WTC11 (cell line): Measurements from ENCODE around the gene RIF1. TPM values are rescaled to one million over a fixed set of nuclear protein-coding genes. Genes with fewer than 3 reads are reported as not detected.

ENCODE experiments used
- ATAC-seq: fragments of 200-7000 bp; cut with Tn5 transposase; 2 replicates; pipeline ENCODE4 v1.10.0; 2021; ENCODE audit warnings: mild to moderate bottlenecking, moderate library complexity
- CTCF ChIA-PET: fragments of 300-600 bp; sonication (Branson Sonifier 250); formaldehyde crosslinking; loops from one replicate; lab custom pipeline; 2021; ENCODE audit warnings: antibody characterized with exemption; lab: Charles Lee
- POLR2A ChIA-PET: fragments of 350-600 bp; sonication (Branson Sonifier 250); formaldehyde crosslinking; loops from one replicate; lab custom pipeline; 2021; ENCODE audit warnings: antibody characterized with exemption; lab: Charles Lee
- DNase-seq: peaks from one replicate; pipeline ENCODE4 v3.0.0; 2021; ENCODE audit warnings: low spot score
- H3K27ac Mint-ChIP-seq: 2 replicates; pipeline ENCODE4 v1.8.0; 2021; ENCODE audit warnings: mixed read lengths
- H3K27me3 Mint-ChIP-seq: 2 replicates; pipeline ENCODE4 v1.8.0; 2021; ENCODE audit warnings: low read depth, mild to moderate bottlenecking, moderate library complexity, mixed read lengths
- H3K36me3 Mint-ChIP-seq: 2 replicates; pipeline ENCODE4 v1.8.0; 2021; ENCODE audit warnings: mixed read lengths
- H3K4me1 Mint-ChIP-seq: 2 replicates; pipeline ENCODE4 v1.8.0; 2022; ENCODE audit warnings: mixed read lengths
- H3K4me3 Mint-ChIP-seq: 2 replicates; pipeline ENCODE4 v1.8.0; 2021; ENCODE audit warnings: mild to moderate bottlenecking, moderate library complexity, mixed read lengths
- H3K9me3 Mint-ChIP-seq: 2 replicates; pipeline ENCODE4 v1.8.0; 2021; ENCODE audit warnings: mixed read lengths
- EMX1 ChIP-seq: fragments of 250-450 bp; sonication (Bioruptor Pico); IDR thresholded peaks from 2 replicates; pipeline ENCODE4 v1.8.0; 2021; ENCODE audit warnings: mild to moderate bottlenecking
- GABPB1 ChIP-seq: sonication (generic); formaldehyde crosslinking; IDR thresholded peaks from 2 replicates; pipeline ENCODE4 v1.8.1; 2023; ENCODE audit warnings: mild to moderate bottlenecking, missing genetic modification reagents
- MYBL2 ChIP-seq: sonication (generic); formaldehyde crosslinking; IDR thresholded peaks from 2 replicates; pipeline ENCODE4 v1.8.1; 2023; ENCODE audit warnings: mild to moderate bottlenecking, moderate library complexity, missing genetic modification reagents
- NFATC4 ChIP-seq: fragments of 250-450 bp; sonication (Bioruptor Pico); IDR thresholded peaks from 2 replicates; pipeline ENCODE4 v1.9.0; 2021; ENCODE audit warnings: mild to moderate bottlenecking
- NR2C2 ChIP-seq: sonication (generic); formaldehyde crosslinking; IDR thresholded peaks from 2 replicates; pipeline ENCODE4 v1.8.0; 2022; ENCODE audit warnings: mild to moderate bottlenecking, missing genetic modification reagents
- RELA ChIP-seq: sonication (generic); formaldehyde crosslinking; IDR thresholded peaks from 2 replicates; pipeline ENCODE4 v1.8.1; 2022; ENCODE audit warnings: missing genetic modification reagents, mild to moderate bottlenecking, borderline replicate concordance
- TP53 ChIP-seq: sonication (generic); formaldehyde crosslinking; IDR thresholded peaks from 2 replicates; pipeline ENCODE4 v1.8.1; 2023; ENCODE audit warnings: mild to moderate bottlenecking, missing genetic modification reagents
- ZBTB21 ChIP-seq: sonication (generic); formaldehyde crosslinking; IDR thresholded peaks from 2 replicates; pipeline ENCODE4 v1.8.1; 2023; ENCODE audit warnings: mild to moderate bottlenecking, missing genetic modification reagents, borderline replicate concordance
- ZNF232 ChIP-seq: sonication (generic); formaldehyde crosslinking; IDR thresholded peaks from 2 replicates; pipeline ENCODE4 v1.8.0; 2022; ENCODE audit warnings: mild to moderate bottlenecking, missing genetic modification reagents
- ZNF396 ChIP-seq: fragments of 250-450 bp; sonication (Bioruptor Pico); IDR thresholded peaks from 2 replicates; pipeline ENCODE4 v1.8.0; 2021; ENCODE audit warnings: mild to moderate bottlenecking, moderate library complexity, borderline replicate concordance
- ZNF671 ChIP-seq: fragments of 250-450 bp; sonication (Bioruptor Pico); IDR thresholded peaks from 2 replicates; pipeline ENCODE4 v1.8.0; 2021; ENCODE audit warnings: mild to moderate bottlenecking
- total RNA-seq: library from RNA; stranded (reverse); gene quantifications from 3 replicates; pipeline ENCODE4 v1.2.3, GENCODE V29; 2021
- TF ChIP-seq, protein P1 (sequence below): sonication (generic); formaldehyde crosslinking; IDR thresholded peaks from 2 replicates; pipeline ENCODE4 v1.8.0; 2023; ENCODE audit warnings: mild to moderate bottlenecking, missing genetic modification reagents
- TF ChIP-seq, protein P2 (sequence below): sonication (generic); formaldehyde crosslinking; IDR thresholded peaks from 2 replicates; pipeline ENCODE4 v1.8.0; 2022; ENCODE audit warnings: mild to moderate bottlenecking, missing genetic modification reagents
- TF ChIP-seq, protein P3 (sequence below): fragments of 250-450 bp; sonication (Bioruptor Pico); IDR thresholded peaks from 2 replicates; pipeline ENCODE4 v1.9.0; 2021; ENCODE audit warnings: moderate library complexity, mild to moderate bottlenecking, inconsistent platforms, borderline replicate concordance
- TF ChIP-seq, protein P4 (sequence below): sonication (generic); formaldehyde crosslinking; IDR thresholded peaks from 2 replicates; pipeline ENCODE4 v1.8.1; 2023; ENCODE audit warnings: mild to moderate bottlenecking, missing genetic modification reagents, moderate library complexity
- TF ChIP-seq, protein P5 (sequence below): sonication (generic); formaldehyde crosslinking; IDR thresholded peaks from 2 replicates; pipeline ENCODE4 v1.8.1; 2022; ENCODE audit warnings: mild to moderate bottlenecking, moderate library complexity, missing genetic modification reagents
- TF ChIP-seq, protein P6 (sequence below): fragments of 250-450 bp; sonication (Bioruptor Pico); IDR thresholded peaks from 2 replicates; pipeline ENCODE4 v1.9.0; 2021; ENCODE audit warnings: mild to moderate bottlenecking, borderline replicate concordance
- TF ChIP-seq, protein P7 (sequence below): sonication (generic); formaldehyde crosslinking; conservative IDR thresholded peaks from 2 replicates; pipeline ENCODE4 v1.8.1; 2023; ENCODE audit warnings: mild to moderate bottlenecking, low read depth, missing genetic modification reagents, moderate library complexity

The RIF1 gene
- total RNA-seq, 1 experiment from 2014 or later = 96.9 TPM

DNA sequence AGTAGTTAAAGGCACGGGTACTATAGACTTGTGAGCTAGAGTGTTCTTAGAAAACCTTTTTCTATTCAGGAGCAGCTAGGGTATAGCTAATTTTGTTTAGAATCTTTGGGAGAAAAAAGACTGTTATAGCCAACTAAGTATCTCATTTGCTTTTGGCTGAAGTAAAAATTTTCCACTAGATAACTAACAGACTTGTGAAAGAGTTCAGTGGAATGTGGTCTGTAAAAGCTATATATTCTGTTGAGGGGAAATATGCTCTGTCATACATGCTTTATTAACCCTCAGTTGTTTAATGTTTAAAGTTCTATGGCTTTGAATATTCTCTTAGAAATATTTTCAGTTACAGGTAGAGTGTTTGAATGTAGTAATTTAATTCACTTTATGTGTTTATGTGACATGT, 49.7 kb downstream of the RIF1 start:
- no peak overlapping the region for H3K4me3 Mint-ChIP-seq
- DNase-seq (no peak), ATAC-seq (no peak)
- ChIA-PET CTCF (no interaction called here), POLR2A (no interaction called here)
- H3K27ac Mint-ChIP-seq = no peak overlapping the region
- peaks cover 15% of the 10 kb centered on the region for H3K4me1 Mint-ChIP-seq
- peaks cover 80% of the 10 kb centered on the region for H3K36me3 Mint-ChIP-seq
- H3K27me3 Mint-ChIP-seq = no peaks in the 10 kb centered on the region
- no peaks in the 10 kb centered on the region for H3K9me3 Mint-ChIP-seq
- TF ChIP-seq, protein P1, sequence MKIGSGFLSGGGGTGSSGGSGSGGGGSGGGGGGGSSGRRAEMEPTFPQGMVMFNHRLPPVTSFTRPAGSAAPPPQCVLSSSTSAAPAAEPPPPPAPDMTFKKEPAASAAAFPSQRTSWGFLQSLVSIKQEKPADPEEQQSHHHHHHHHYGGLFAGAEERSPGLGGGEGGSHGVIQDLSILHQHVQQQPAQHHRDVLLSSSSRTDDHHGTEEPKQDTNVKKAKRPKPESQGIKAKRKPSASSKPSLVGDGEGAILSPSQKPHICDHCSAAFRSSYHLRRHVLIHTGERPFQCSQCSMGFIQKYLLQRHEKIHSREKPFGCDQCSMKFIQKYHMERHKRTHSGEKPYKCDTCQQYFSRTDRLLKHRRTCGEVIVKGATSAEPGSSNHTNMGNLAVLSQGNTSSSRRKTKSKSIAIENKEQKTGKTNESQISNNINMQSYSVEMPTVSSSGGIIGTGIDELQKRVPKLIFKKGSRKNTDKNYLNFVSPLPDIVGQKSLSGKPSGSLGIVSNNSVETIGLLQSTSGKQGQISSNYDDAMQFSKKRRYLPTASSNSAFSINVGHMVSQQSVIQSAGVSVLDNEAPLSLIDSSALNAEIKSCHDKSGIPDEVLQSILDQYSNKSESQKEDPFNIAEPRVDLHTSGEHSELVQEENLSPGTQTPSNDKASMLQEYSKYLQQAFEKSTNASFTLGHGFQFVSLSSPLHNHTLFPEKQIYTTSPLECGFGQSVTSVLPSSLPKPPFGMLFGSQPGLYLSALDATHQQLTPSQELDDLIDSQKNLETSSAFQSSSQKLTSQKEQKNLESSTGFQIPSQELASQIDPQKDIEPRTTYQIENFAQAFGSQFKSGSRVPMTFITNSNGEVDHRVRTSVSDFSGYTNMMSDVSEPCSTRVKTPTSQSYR (CRISPR knock-in tag) = no peak
- TF ChIP-seq ZBTB21 (CRISPR knock-in tag) (no peak), NFATC4 (no peak), ZNF396 (CRISPR knock-in tag) (no peak), NR2C2 (CRISPR knock-in tag) (no peak), TP53 (CRISPR knock-in tag) (no peak), GABPB1 (CRISPR knock-in tag) (no peak)
- TF ChIP-seq, protein P2, sequence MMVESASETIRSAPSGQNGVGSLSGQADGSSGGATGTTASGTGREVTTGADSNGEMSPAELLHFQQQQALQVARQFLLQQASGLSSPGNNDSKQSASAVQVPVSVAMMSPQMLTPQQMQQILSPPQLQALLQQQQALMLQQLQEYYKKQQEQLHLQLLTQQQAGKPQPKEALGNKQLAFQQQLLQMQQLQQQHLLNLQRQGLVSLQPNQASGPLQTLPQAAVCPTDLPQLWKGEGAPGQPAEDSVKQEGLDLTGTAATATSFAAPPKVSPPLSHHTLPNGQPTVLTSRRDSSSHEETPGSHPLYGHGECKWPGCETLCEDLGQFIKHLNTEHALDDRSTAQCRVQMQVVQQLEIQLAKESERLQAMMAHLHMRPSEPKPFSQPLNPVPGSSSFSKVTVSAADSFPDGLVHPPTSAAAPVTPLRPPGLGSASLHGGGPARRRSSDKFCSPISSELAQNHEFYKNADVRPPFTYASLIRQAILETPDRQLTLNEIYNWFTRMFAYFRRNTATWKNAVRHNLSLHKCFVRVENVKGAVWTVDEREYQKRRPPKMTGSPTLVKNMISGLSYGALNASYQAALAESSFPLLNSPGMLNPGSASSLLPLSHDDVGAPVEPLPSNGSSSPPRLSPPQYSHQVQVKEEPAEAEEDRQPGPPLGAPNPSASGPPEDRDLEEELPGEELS (CRISPR knock-in tag) = no peak

DNA sequence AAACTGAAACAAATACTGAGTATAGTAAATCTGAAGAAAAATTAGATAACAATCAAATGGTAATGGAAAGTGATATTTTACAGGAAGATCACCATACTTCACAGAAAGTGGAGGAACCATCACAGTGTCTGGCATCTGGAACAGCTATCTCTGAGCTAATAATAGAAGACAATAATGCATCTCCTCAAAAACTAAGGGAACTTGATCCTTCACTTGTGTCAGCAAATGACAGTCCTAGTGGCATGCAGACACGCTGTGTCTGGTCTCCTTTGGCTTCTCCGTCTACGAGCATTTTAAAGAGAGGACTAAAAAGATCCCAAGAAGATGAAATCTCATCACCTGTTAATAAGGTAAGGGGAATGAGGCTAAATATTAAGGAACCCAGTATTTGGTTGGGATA, 56.1 kb downstream of the RIF1 start:
- peaks cover 93% of the 10 kb centered on the region for H3K36me3 Mint-ChIP-seq
- peaks cover 15% of the 10 kb centered on the region for H3K4me1 Mint-ChIP-seq
- no peak for ATAC-seq
- TF ChIP-seq, protein P3, sequence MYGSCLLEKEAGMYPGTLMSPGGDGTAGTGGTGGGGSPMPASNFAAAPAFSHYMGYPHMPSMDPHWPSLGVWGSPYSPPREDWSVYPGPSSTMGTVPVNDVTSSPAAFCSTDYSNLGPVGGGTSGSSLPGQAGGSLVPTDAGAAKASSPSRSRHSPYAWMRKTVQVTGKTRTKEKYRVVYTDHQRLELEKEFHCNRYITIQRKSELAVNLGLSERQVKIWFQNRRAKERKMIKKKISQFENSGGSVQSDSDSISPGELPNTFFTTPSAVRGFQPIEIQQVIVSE (CRISPR knock-in tag) = no peak
- TF ChIP-seq, all 79 proteins: peak for 0
- ChIA-PET POLR2A (no interaction called here), CTCF (no interaction called here)
- H3K4me3 Mint-ChIP-seq = no peak overlapping the region
- H3K9me3 Mint-ChIP-seq = no peaks in the 10 kb centered on the region
- no peaks in the 10 kb centered on the region for H3K27me3 Mint-ChIP-seq
- DNase-seq = no peak
- H3K27ac Mint-ChIP-seq = peak overlapping the region; percentile 2; the same call in 1 of the 2 replicates

DNA sequence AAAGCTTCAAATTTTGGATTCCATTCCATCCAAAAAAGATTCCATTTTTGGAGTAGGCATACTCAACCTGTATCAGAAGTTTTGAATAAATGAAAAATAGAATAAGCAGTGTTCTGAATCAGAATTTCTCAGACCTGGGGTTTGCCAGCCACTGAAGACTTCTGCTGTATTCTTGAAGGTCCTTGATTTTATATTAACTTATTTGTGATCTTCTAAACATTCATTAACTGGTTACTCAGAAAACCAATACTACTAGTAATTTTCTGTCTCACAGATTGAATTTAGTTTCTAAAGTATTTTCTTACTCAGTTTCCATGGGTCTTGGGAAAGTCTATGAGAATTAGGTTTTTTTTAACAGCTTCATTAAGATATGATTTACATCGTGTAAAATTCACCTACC, 60.9 kb downstream of the RIF1 start:
- no peaks in the 10 kb centered on the region for H3K4me1 Mint-ChIP-seq
- no peaks in the 10 kb centered on the region for H3K27me3 Mint-ChIP-seq
- ChIA-PET POLR2A (no interaction called here), CTCF (no interaction called here)
- H3K36me3 Mint-ChIP-seq = peaks cover 88% of the 10 kb centered on the region
- no peaks in the 10 kb centered on the region for H3K9me3 Mint-ChIP-seq
- no peak overlapping the region for H3K4me3 Mint-ChIP-seq
- ATAC-seq (no peak), DNase-seq (no peak)
- no peak overlapping the region for H3K27ac Mint-ChIP-seq
- TF ChIP-seq, protein P4, sequence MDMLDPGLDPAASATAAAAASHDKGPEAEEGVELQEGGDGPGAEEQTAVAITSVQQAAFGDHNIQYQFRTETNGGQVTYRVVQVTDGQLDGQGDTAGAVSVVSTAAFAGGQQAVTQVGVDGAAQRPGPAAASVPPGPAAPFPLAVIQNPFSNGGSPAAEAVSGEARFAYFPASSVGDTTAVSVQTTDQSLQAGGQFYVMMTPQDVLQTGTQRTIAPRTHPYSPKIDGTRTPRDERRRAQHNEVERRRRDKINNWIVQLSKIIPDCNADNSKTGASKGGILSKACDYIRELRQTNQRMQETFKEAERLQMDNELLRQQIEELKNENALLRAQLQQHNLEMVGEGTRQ (CRISPR knock-in tag) = no peak
- TF ChIP-seq ZNF232 (no peak), ZNF671 (CRISPR knock-in tag) (no peak), MYBL2 (no peak), EMX1 (CRISPR knock-in tag) (no peak), RELA (CRISPR knock-in tag) (no peak)
- TF ChIP-seq, protein P5, sequence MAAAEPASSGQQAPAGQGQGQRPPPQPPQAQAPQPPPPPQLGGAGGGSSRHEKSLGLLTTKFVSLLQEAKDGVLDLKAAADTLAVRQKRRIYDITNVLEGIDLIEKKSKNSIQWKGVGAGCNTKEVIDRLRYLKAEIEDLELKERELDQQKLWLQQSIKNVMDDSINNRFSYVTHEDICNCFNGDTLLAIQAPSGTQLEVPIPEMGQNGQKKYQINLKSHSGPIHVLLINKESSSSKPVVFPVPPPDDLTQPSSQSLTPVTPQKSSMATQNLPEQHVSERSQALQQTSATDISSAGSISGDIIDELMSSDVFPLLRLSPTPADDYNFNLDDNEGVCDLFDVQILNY (CRISPR knock-in tag) = no peak
- TF ChIP-seq, protein P6, sequence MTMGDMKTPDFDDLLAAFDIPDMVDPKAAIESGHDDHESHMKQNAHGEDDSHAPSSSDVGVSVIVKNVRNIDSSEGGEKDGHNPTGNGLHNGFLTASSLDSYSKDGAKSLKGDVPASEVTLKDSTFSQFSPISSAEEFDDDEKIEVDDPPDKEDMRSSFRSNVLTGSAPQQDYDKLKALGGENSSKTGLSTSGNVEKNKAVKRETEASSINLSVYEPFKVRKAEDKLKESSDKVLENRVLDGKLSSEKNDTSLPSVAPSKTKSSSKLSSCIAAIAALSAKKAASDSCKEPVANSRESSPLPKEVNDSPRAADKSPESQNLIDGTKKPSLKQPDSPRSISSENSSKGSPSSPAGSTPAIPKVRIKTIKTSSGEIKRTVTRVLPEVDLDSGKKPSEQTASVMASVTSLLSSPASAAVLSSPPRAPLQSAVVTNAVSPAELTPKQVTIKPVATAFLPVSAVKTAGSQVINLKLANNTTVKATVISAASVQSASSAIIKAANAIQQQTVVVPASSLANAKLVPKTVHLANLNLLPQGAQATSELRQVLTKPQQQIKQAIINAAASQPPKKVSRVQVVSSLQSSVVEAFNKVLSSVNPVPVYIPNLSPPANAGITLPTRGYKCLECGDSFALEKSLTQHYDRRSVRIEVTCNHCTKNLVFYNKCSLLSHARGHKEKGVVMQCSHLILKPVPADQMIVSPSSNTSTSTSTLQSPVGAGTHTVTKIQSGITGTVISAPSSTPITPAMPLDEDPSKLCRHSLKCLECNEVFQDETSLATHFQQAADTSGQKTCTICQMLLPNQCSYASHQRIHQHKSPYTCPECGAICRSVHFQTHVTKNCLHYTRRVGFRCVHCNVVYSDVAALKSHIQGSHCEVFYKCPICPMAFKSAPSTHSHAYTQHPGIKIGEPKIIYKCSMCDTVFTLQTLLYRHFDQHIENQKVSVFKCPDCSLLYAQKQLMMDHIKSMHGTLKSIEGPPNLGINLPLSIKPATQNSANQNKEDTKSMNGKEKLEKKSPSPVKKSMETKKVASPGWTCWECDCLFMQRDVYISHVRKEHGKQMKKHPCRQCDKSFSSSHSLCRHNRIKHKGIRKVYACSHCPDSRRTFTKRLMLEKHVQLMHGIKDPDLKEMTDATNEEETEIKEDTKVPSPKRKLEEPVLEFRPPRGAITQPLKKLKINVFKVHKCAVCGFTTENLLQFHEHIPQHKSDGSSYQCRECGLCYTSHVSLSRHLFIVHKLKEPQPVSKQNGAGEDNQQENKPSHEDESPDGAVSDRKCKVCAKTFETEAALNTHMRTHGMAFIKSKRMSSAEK (CRISPR knock-in tag) = no peak
- TF ChIP-seq, protein P7, sequence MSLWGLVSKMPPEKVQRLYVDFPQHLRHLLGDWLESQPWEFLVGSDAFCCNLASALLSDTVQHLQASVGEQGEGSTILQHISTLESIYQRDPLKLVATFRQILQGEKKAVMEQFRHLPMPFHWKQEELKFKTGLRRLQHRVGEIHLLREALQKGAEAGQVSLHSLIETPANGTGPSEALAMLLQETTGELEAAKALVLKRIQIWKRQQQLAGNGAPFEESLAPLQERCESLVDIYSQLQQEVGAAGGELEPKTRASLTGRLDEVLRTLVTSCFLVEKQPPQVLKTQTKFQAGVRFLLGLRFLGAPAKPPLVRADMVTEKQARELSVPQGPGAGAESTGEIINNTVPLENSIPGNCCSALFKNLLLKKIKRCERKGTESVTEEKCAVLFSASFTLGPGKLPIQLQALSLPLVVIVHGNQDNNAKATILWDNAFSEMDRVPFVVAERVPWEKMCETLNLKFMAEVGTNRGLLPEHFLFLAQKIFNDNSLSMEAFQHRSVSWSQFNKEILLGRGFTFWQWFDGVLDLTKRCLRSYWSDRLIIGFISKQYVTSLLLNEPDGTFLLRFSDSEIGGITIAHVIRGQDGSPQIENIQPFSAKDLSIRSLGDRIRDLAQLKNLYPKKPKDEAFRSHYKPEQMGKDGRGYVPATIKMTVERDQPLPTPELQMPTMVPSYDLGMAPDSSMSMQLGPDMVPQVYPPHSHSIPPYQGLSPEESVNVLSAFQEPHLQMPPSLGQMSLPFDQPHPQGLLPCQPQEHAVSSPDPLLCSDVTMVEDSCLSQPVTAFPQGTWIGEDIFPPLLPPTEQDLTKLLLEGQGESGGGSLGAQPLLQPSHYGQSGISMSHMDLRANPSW (CRISPR knock-in tag) = no peak
